Keratinocyte (primary cell): ENCODE results near the gene GRK3. TPM values are rescaled to one million over a fixed set of nuclear protein-coding genes. Genes with fewer than 3 reads are reported as not detected.

Source experiments
- DNase-seq: peaks from one replicate; pipeline ENCODE4 v3.0.0-alpha.2; 2011; ENCODE audit warnings: low read depth, missing footprints, low spot score
- FAIRE-seq: peaks from 2 replicates; lab custom pipeline; 2011; peaks lifted over from hg19 to GRCh38; lab: Jason Lieb, UNC
- H2AFZ ChIP-seq: 2 replicates; pipeline ENCODE4 v1.6.0; 2012; ENCODE audit warnings: low read length, control low read depth, inconsistent platforms; ENCODE audit not compliant: control insufficient read depth
- H3K27ac ChIP-seq: 2 replicates; pipeline ENCODE4 v1.5.1; 2011; ENCODE audit warnings: low read length; ENCODE audit not compliant: control insufficient read depth, insufficient read depth
- H3K27me3 ChIP-seq: 3 replicates; pipeline ENCODE4 v1.6.0; 2011; ENCODE audit warnings: low read length; ENCODE audit not compliant: control insufficient read depth, insufficient read depth; ENCODE audit errors: extremely low read depth
- H3K36me3 ChIP-seq, 2 experiments: 2 replicates in 1 of 2; 3 replicates in 1 of 2; pipeline ENCODE4 v1.5.1; 2011; ENCODE audit warnings: low read length in 2 of 2, mild to moderate bottlenecking in 1 of 2; ENCODE audit not compliant: control insufficient read depth in 2 of 2, insufficient read depth in 2 of 2; ENCODE audit errors: extremely low read depth in 1 of 2
- H3K4me1 ChIP-seq: 3 replicates; pipeline ENCODE4 v1.5.1; 2011; ENCODE audit warnings: low read length; ENCODE audit not compliant: control insufficient read depth, insufficient read depth; ENCODE audit errors: extremely low read depth
- H3K4me2 ChIP-seq: 3 replicates; pipeline ENCODE4 v1.6.0; 2011; ENCODE audit warnings: low read depth, low read length; ENCODE audit not compliant: control insufficient read depth, insufficient read depth; ENCODE audit errors: extremely low read depth
- H3K4me3 ChIP-seq, 3 experiments: fragments of 200-600 bp in 1 of 3; sonication (generic) in 1 of 3; 2 replicates in 2 of 3; 3 replicates in 1 of 3; pipeline ENCODE4 v1.5.1; 2011 to 2016; ENCODE audit warnings: low read length in 3 of 3, mild to moderate bottlenecking in 3 of 3, control low read depth in 2 of 3, inconsistent platforms in 1 of 3, low read depth in 1 of 3, mixed read lengths in 1 of 3, mixed run types in 1 of 3, moderate library complexity in 1 of 3; ENCODE audit not compliant: control insufficient read depth in 2 of 3, insufficient read depth in 2 of 3; ENCODE audit errors: extremely low read depth in 1 of 3
- H3K79me2 ChIP-seq: 2 replicates; pipeline ENCODE4 v1.6.0; 2012; ENCODE audit warnings: low read length; ENCODE audit not compliant: control insufficient read depth, insufficient read depth
- H3K9ac ChIP-seq: 3 replicates; pipeline ENCODE4 v1.6.0; 2011; ENCODE audit warnings: low read length; ENCODE audit not compliant: control insufficient read depth, insufficient read depth; ENCODE audit errors: extremely low read depth
- H3K9me1 ChIP-seq: 3 replicates; pipeline ENCODE4 v1.6.0; 2011; ENCODE audit warnings: low read length; ENCODE audit not compliant: control insufficient read depth, insufficient read depth; ENCODE audit errors: extremely low read depth
- H3K9me3 ChIP-seq: 2 replicates; pipeline ENCODE4 v1.5.1; 2012; ENCODE audit warnings: low read depth, low read length; ENCODE audit not compliant: control insufficient read depth
- H4K20me1 ChIP-seq: 3 replicates; pipeline ENCODE4 v1.6.0; 2011; ENCODE audit warnings: low read length; ENCODE audit not compliant: control insufficient read depth, insufficient read depth; ENCODE audit errors: extremely low read depth
- EZH2 ChIP-seq: IDR thresholded peaks from one replicate; pipeline ENCODE4 v1.6.1; 2012; ENCODE audit warnings: inconsistent platforms, mild to moderate bottlenecking, low read length, moderate library complexity
- dilution Hi-C: fragments of 300-500 bp; cut with MboI; formaldehyde crosslinking; loops from one replicate; pipeline ENCODE4 v1.7.0; 2020; ENCODE audit warnings: low sequenced_read_pairs; ENCODE audit not compliant: extremely low pct_ligation_motif_present
- polyA plus RNA-seq, 5 experiments: library from polyadenylated mRNA; depleted of rRNA in 3 of 5; stranded (reverse) in 3 of 5; stranded (forward) in 1 of 5; unstranded in 1 of 5; fragments of >200 nt; gene quantifications; 1 replicate in 1 of 5; 2 replicates in 3 of 5; 3 replicates in 1 of 5; pipeline versions ENCODE4 v1.2.1 to v1.2.3, GENCODE V29; 2011 to 2012; ENCODE audit warnings: missing spikeins in 2 of 5, low read depth in 1 of 5, low replicate concordance in 1 of 5
- TF ChIP-seq, protein P1 (sequence below), 3 experiments: IDR thresholded peaks in 1 of 3; conservative IDR thresholded peaks in 1 of 3; optimal IDR thresholded peaks in 1 of 3; 2 replicates in 2 of 3; 3 replicates in 1 of 3; pipeline versions ENCODE3 to v1.5.1; 2011; ENCODE audit warnings: low read length in 3 of 3, mild to moderate bottlenecking in 3 of 3, moderate library complexity in 2 of 3, control low read depth in 1 of 3, inconsistent platforms in 1 of 3; ENCODE audit not compliant: insufficient read depth in 2 of 3; ENCODE audit errors: extremely low read depth in 1 of 3

Gene GRK3
- polyA plus RNA-seq, 1 donor (not counting 4 experiments of a cell fraction or from before 2014, with no cell fraction given) = 8.1 TPM

DNA sequence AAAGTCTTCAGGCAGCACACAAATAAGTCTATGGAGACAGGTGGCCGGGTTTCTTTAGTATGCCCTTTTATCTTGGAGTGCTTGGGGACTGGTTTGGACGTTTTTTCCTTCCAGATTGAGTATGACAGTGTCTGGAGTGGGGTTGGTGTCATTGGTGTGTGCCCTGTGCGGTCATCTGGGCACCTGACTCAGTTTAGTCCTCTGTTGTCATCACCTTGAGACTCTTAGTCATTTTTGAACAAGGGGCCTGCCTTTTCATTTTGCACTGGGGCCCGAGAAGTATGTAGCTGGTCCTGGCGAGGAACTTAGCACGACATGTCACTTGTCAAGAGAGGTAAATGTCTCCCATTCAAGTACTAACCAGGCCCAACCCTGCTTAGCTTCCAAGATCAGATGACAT, 150.3 kb downstream of the GRK3 start:
- H3K4me3 ChIP-seq = no peak overlapping the region
- no peak overlapping the region for H2AFZ ChIP-seq
- peaks cover 0 to 2% of the 10 kb centered on the region in 2 experiments for H3K36me3 ChIP-seq
- H3K9ac ChIP-seq = no peak overlapping the region
- H3K27me3 ChIP-seq = no peaks in the 10 kb centered on the region
- dilution Hi-C loops = no loop called here
- H3K27ac ChIP-seq = no peak overlapping the region
- FAIRE-seq (no peak), DNase-seq (no peak)
- H3K9me1 ChIP-seq = no peaks in the 10 kb centered on the region
- H4K20me1 ChIP-seq = no peaks in the 10 kb centered on the region
- no peak overlapping the region for H3K4me2 ChIP-seq
- no peaks in the 10 kb centered on the region for H3K79me2 ChIP-seq
- H3K4me1 ChIP-seq = no peaks in the 10 kb centered on the region
- no peaks in the 10 kb centered on the region for H3K9me3 ChIP-seq
- TF ChIP-seq, protein P1, sequence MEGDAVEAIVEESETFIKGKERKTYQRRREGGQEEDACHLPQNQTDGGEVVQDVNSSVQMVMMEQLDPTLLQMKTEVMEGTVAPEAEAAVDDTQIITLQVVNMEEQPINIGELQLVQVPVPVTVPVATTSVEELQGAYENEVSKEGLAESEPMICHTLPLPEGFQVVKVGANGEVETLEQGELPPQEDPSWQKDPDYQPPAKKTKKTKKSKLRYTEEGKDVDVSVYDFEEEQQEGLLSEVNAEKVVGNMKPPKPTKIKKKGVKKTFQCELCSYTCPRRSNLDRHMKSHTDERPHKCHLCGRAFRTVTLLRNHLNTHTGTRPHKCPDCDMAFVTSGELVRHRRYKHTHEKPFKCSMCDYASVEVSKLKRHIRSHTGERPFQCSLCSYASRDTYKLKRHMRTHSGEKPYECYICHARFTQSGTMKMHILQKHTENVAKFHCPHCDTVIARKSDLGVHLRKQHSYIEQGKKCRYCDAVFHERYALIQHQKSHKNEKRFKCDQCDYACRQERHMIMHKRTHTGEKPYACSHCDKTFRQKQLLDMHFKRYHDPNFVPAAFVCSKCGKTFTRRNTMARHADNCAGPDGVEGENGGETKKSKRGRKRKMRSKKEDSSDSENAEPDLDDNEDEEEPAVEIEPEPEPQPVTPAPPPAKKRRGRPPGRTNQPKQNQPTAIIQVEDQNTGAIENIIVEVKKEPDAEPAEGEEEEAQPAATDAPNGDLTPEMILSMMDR (optimal IDR thresholded peaks at IDR 0.05 in 1 of 3, IDR thresholded peaks at IDR 0.05 in 1 of 3, conservative IDR thresholded peaks at IDR 0.05 in 1 of 3; ENCODE audit: extremely low read depth in 1 of 3, insufficient read depth in 2 of 3, low read length in 3 of 3) = no peak

DNA sequence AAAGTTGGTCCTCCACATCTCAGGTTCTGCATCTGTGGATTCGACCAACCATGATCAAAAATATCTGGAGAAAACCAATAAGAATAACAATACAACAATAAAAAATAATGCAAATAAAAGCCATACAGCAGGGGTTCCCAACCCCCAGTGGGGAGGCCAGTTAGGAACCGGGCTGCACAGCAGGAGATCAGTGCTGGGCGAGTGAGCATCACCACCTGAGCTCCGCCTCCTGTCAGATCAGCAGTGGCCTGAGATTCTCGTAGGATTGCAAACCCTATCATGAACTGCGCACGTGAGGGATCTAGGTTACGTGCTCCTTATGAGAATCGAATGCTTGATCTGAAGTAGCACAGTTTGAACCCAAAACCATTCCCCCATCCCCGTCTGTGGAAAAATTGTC, 152.2 kb downstream of the GRK3 start:
- H4K20me1 ChIP-seq = no peaks in the 10 kb centered on the region
- H3K4me2 ChIP-seq = no peak overlapping the region
- H3K36me3 ChIP-seq = peaks cover 0 to 2% of the 10 kb centered on the region in 2 experiments
- TF ChIP-seq EZH2 = no peak
- dilution Hi-C loops = no loop called here
- no peaks in the 10 kb centered on the region for H3K9me3 ChIP-seq
- no peak overlapping the region for H3K4me3 ChIP-seq
- H2AFZ ChIP-seq = no peak overlapping the region
- H3K9ac ChIP-seq = no peak overlapping the region
- no peak overlapping the region for H3K27ac ChIP-seq
- no peaks in the 10 kb centered on the region for H3K9me1 ChIP-seq
- no peaks in the 10 kb centered on the region for H3K79me2 ChIP-seq
- H3K4me1 ChIP-seq = no peaks in the 10 kb centered on the region
- FAIRE-seq (no peak), DNase-seq (no peak)
- no peaks in the 10 kb centered on the region for H3K27me3 ChIP-seq

DNA sequence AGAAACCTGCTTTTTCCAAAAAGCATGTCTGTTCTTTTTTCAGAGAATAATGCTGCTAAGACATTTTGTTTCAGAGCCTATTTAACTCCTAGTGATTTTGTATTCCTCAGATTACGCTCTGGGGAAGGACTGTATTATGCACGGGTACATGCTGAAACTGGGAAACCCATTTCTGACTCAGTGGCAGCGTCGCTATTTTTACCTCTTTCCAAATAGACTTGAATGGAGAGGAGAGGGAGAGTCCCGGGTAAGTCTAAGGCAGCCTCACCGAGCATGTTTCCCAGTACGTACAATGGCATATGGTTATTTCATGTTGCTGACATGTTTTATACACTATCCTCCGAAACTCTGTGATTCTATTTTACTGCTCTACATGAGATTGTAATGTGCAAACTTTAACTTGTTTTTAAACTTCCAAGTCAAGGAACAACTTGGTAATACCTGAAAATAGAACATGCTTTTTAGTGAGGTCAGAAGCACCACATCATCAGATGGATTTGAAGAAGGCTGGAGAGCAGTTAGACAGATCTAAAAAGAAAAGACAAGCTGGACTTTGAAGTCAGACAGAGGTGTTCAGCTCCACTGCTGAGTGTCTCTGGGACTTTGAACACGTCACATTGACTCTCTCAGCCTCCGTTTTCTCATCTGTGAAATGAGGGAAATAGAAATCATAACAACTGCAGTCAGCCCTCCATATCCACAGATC, 153.8 kb downstream of the GRK3 start:
- no peaks in the 10 kb centered on the region for H3K9me3 ChIP-seq
- H3K4me2 ChIP-seq = no peak overlapping the region
- H3K27me3 ChIP-seq = no peaks in the 10 kb centered on the region
- H2AFZ ChIP-seq = no peak overlapping the region
- H3K27ac ChIP-seq = no peak overlapping the region
- no peaks in the 10 kb centered on the region for H4K20me1 ChIP-seq
- DNase-seq = no peak
- H3K4me1 ChIP-seq = no peaks in the 10 kb centered on the region
- no peak for FAIRE-seq
- TF ChIP-seq EZH2 = no peak
- TF ChIP-seq, protein P1 (optimal IDR thresholded peaks at IDR 0.05 in 1 of 3, IDR thresholded peaks at IDR 0.05 in 1 of 3, conservative IDR thresholded peaks at IDR 0.05 in 1 of 3; ENCODE audit: extremely low read depth in 1 of 3, insufficient read depth in 2 of 3, low read length in 3 of 3) = no peak
- H3K9me1 ChIP-seq = no peaks in the 10 kb centered on the region
- H3K36me3 ChIP-seq = peaks cover 0 to 2% of the 10 kb centered on the region in 2 experiments
- H3K79me2 ChIP-seq = no peaks in the 10 kb centered on the region
- dilution Hi-C loops = no loop called here
- H3K4me3 ChIP-seq = no peak overlapping the region
- H3K9ac ChIP-seq = no peak overlapping the region
